COLO829 (cell line): ENCODE results near the gene SHROOM1.
A peak's percentile ranks its signal among the peaks of the same experiment; 100 is the strongest.
"Not testable (repeated sequence)": the region's sequence is repeated elsewhere in the genome, so short reads cannot be mapped to it uniquely, and the experiment has no call there.

Experiments used
- DNase-seq: peaks from one replicate; pipeline ENCODE4 v3.0.0; 2012; ENCODE audit warnings: low spot score

SHROOM1 gene

GRCh38 chr5:132806804-132807162 is 23.7 kb downstream of the SHROOM1 start:
- not testable (repeated sequence) for DNase-seq

GRCh38 chr5:132805872-132806271 is 24.6 kb downstream of the SHROOM1 start:
- not testable (repeated sequence) for DNase-seq

GRCh38 chr5:132804219-132804618 is 26.2 kb downstream of the SHROOM1 start:
- not testable (repeated sequence) for DNase-seq

- not testable (repeated sequence) for DNase-seq
These were observed 27.8 kb downstream of the SHROOM1 start for GRCh38 chr5:132802685-132803066.

GRCh38 chr5:132802044-132802684 is 28.3 kb downstream of the SHROOM1 start:
- DNase-seq, result no peak

GRCh38 chr5:132800545-132800944 is 29.9 kb downstream of the SHROOM1 start:
- no peak for DNase-seq

- no peak for DNase-seq
These were observed 31.1 kb downstream of the SHROOM1 start for GRCh38 chr5:132799392-132799791.

- no peak for DNase-seq
These were observed 32.8 kb downstream of the SHROOM1 start for GRCh38 chr5:132797651-132798050.

- no peak for DNase-seq
These were observed 39.4 kb downstream of the SHROOM1 start for GRCh38 chr5:132791026-132791425.

GRCh38 chr5:132790201-132790865 is 40.1 kb downstream of the SHROOM1 start:
- DNase-seq, result no peak

GRCh38 chr5:132788990-132789886 is 41.2 kb downstream of the SHROOM1 start:
- no peak for DNase-seq

- DNase-seq, result no peak
These were observed 41.9 kb downstream of the SHROOM1 start for GRCh38 chr5:132788508-132788907.

- DNase-seq, result no peak
These were observed 43.4 kb downstream of the SHROOM1 start for GRCh38 chr5:132787076-132787475.

GRCh38 chr5:132785864-132786263 is 44.6 kb downstream of the SHROOM1 start:
- no peak for DNase-seq

GRCh38 chr5:132785365-132785764 is 45.1 kb downstream of the SHROOM1 start:
- DNase-seq, result no peak

GRCh38 chr5:132782101-132782500 is 48.3 kb downstream of the SHROOM1 start:
- DNase-seq, result no peak

GRCh38 chr5:132781029-132781428 is 49.4 kb downstream of the SHROOM1 start:
- no peak for DNase-seq

GRCh38 chr5:132780577-132780976 is 49.9 kb downstream of the SHROOM1 start:
- DNase-seq, result no peak

- no peak for DNase-seq
These were observed 50.5 kb downstream of the SHROOM1 start for GRCh38 chr5:132779961-132780360.

GRCh38 chr5:132778856-132779255 is 51.6 kb downstream of the SHROOM1 start:
- no peak for DNase-seq

GRCh38 chr5:132778129-132778528 is 52.3 kb downstream of the SHROOM1 start:
- DNase-seq, result no peak

GRCh38 chr5:132777209-132778069 is 53.0 kb downstream of the SHROOM1 start, which contains the start of gene SEPTIN8:
Gene SEPTIN8, minus strand, starts transcription at chr5:132777239. Its CDS starts 102 bp downstream, at chr5:132777137.
- peak; percentile 28 for DNase-seq
